IMR-90 (cell line): Measurements from ENCODE around the gene LTBP2. TPM values are rescaled to one million over a fixed set of nuclear protein-coding genes. Genes with fewer than 3 reads are reported as not detected.

ENCODE experiments used
- ATAC-seq: fragments of 200-7000 bp; cut with Tn5 transposase; 2 replicates; pipeline ENCODE4 v1.9.1; 2020; ENCODE audit warnings: low read depth, mild to moderate bottlenecking, moderate library complexity
- BruUV-seq: library from RNA; stranded (reverse); fragments of 400-500 nt; replicated peaks from 2 replicates; lab custom pipeline; 2021; lab: Mats Ljungman, UMichigan
- CTCF ChIA-PET: fragments of 300-600 bp; formaldehyde crosslinking; extraction: SDS; loops from one replicate; lab custom pipeline; 2021; ENCODE audit warnings: antibody characterized with exemption; lab: Yijun Ruan, JAX
- POLR2A ChIA-PET: fragments of 300-600 bp; sonication (Branson Sonifier 250); formaldehyde crosslinking; loops from one replicate; lab custom pipeline; 2022; ENCODE audit warnings: antibody characterized with exemption; ENCODE audit not compliant: unreplicated experiment; lab: Charles Lee
- DNase-seq: peaks from one replicate; pipeline ENCODE4 v3.0.0; 2013
- H2AFZ ChIP-seq: replicated peaks from 2 replicates; pipeline ENCODE3; 2013; ENCODE audit warnings: low read length, mild to moderate bottlenecking; ENCODE audit not compliant: poor library complexity
- H2AK5ac ChIP-seq: 2 replicates; pipeline ENCODE4 v1.6.1; 2013; ENCODE audit warnings: low read depth, low read length, inconsistent platforms
- H2AK9ac ChIP-seq: replicated peaks from 2 replicates; pipeline ENCODE3; 2013; ENCODE audit warnings: mild to moderate bottlenecking, low read depth, low read length, moderate library complexity; ENCODE audit not compliant: poor library complexity
- H2BK120ac ChIP-seq: 2 replicates; pipeline ENCODE4 v1.6.1; 2013; ENCODE audit warnings: low read depth, low read length, inconsistent platforms
- H2BK15ac ChIP-seq: 3 replicates; pipeline ENCODE4 v1.6.1; 2013; ENCODE audit warnings: low read depth, low read length, inconsistent platforms
- H2BK20ac ChIP-seq: 2 replicates; pipeline ENCODE4 v1.6.1; 2013; ENCODE audit warnings: low read depth, mild to moderate bottlenecking, inconsistent platforms, low read length, moderate library complexity
- H2BK5ac ChIP-seq: 2 replicates; pipeline ENCODE4 v1.6.1; 2013; ENCODE audit warnings: mild to moderate bottlenecking, low read depth, low read length, inconsistent platforms; ENCODE audit not compliant: poor library complexity, severe bottlenecking
- H3K14ac ChIP-seq: replicated peaks from 2 replicates; pipeline ENCODE4 v1.6.1; 2013; ENCODE audit warnings: low read depth, low read length, inconsistent platforms
- H3K18ac ChIP-seq: 2 replicates; pipeline ENCODE4 v1.6.1; 2013; ENCODE audit warnings: low read depth, low read length, control low read depth
- H3K23ac ChIP-seq: 2 replicates; pipeline ENCODE4 v1.6.1; 2013; ENCODE audit warnings: low read depth, low read length, inconsistent platforms
- H3K27ac ChIP-seq: 2 replicates; pipeline ENCODE4 v1.5.1; 2013; ENCODE audit warnings: mild to moderate bottlenecking, control low read depth, low read length; ENCODE audit not compliant: insufficient read depth
- H3K27me3 ChIP-seq: 2 replicates; pipeline ENCODE4 v1.6.1; 2013; ENCODE audit warnings: low read length; ENCODE audit not compliant: control insufficient read depth, insufficient read depth
- H3K36me3 ChIP-seq: 2 replicates; pipeline ENCODE4 v1.6.1; 2013; ENCODE audit warnings: low read length, mixed read lengths; ENCODE audit not compliant: control insufficient read depth, insufficient read depth
- H3K4ac ChIP-seq: 2 replicates; pipeline ENCODE4 v1.6.1; 2013; ENCODE audit warnings: low read depth, low read length, inconsistent platforms
- H3K4me1 ChIP-seq: 2 replicates; pipeline ENCODE4 v1.6.1; 2013; ENCODE audit warnings: low read length, mixed read lengths; ENCODE audit not compliant: control insufficient read depth, insufficient read depth
- H3K4me2 ChIP-seq: 2 replicates; pipeline ENCODE4 v1.6.1; 2013; ENCODE audit warnings: low read depth, mild to moderate bottlenecking, control low read depth, low read length, moderate library complexity
- H3K4me3 ChIP-seq: 2 replicates; pipeline ENCODE4 v1.5.1; 2013; ENCODE audit warnings: low read depth, mild to moderate bottlenecking, control low read depth, low read length, moderate library complexity; ENCODE audit not compliant: insufficient read depth
- H3K56ac ChIP-seq: 2 replicates; pipeline ENCODE4 v1.6.1; 2013; ENCODE audit warnings: low read length, inconsistent platforms; ENCODE audit not compliant: insufficient read depth; ENCODE audit errors: extremely low read depth
- H3K79me1 ChIP-seq, 2 experiments: 2 replicates each; pipeline ENCODE4 v1.6.1; 2013; ENCODE audit warnings: low read length in 2 of 2, inconsistent platforms in 1 of 2, low read depth in 1 of 2
- H3K9ac ChIP-seq: 2 replicates; pipeline ENCODE4 v1.6.1; 2013; ENCODE audit warnings: low read depth, low read length, control low read depth
- H3K9me1 ChIP-seq: 2 replicates; pipeline ENCODE4 v1.6.1; 2013; ENCODE audit warnings: low read length, inconsistent platforms; ENCODE audit not compliant: insufficient read depth
- H3K9me3 ChIP-seq: 2 replicates; pipeline ENCODE4 v1.6.1; 2013; ENCODE audit warnings: low read length; ENCODE audit not compliant: control insufficient read depth, insufficient read depth
- H4K20me1 ChIP-seq: 2 replicates; pipeline ENCODE4 v1.6.1; 2013; ENCODE audit warnings: low read length, inconsistent platforms; ENCODE audit not compliant: insufficient read depth
- H4K5ac ChIP-seq: 2 replicates; pipeline ENCODE4 v1.6.1; 2013; ENCODE audit warnings: mild to moderate bottlenecking, low read depth, low read length, control low read depth
- H4K8ac ChIP-seq, 2 experiments: 2 replicates each; pipeline ENCODE4 v1.6.1; 2013; ENCODE audit warnings: low read depth in 2 of 2, low read length in 2 of 2, control low read depth in 1 of 2, inconsistent platforms in 1 of 2
- H4K91ac ChIP-seq: 2 replicates; pipeline ENCODE4 v1.6.1; 2013; ENCODE audit warnings: low read depth, low read length, inconsistent platforms; ENCODE audit not compliant: insufficient read depth
- BHLHE40 ChIP-seq: fragments of 150-350 bp; IDR thresholded peaks from 2 replicates; pipeline ENCODE4 v1.6.1; 2016; ENCODE audit warnings: mild to moderate bottlenecking, low read depth, low read length
- CEBPB ChIP-seq: IDR thresholded peaks from 2 replicates; pipeline ENCODE4 v1.6.1; 2012; ENCODE audit warnings: low read depth, low read length, improper control_type of control experiment
- CHD1 ChIP-seq: IDR thresholded peaks from 2 replicates; pipeline ENCODE4 v1.6.1; 2012; ENCODE audit warnings: low read depth, low read length, improper control_type of control experiment
- CTCF ChIP-seq: conservative IDR thresholded peaks from 2 replicates; pipeline ENCODE4 v1.5.1; 2012; ENCODE audit warnings: mild to moderate bottlenecking, low read depth, low read length, improper control_type of control experiment
- ELK1 ChIP-seq: fragments of 150-350 bp; IDR thresholded peaks from 2 replicates; pipeline ENCODE4 v1.6.1; 2016; ENCODE audit warnings: low read depth, mild to moderate bottlenecking, low read length, moderate library complexity, borderline replicate concordance
- FOS ChIP-seq: fragments of 150-350 bp; IDR thresholded peaks from 2 replicates; pipeline ENCODE4 v1.6.1; 2016; ENCODE audit warnings: low read depth, low read length
- MAFK ChIP-seq: IDR thresholded peaks from 2 replicates; pipeline ENCODE4 v1.6.1; 2012; ENCODE audit warnings: low read depth, low read length, improper control_type of control experiment
- MXI1 ChIP-seq: IDR thresholded peaks from 2 replicates; pipeline ENCODE4 v1.6.1; 2012; ENCODE audit warnings: low read depth, mild to moderate bottlenecking, low read length, moderate library complexity, borderline replicate concordance
- NFE2L2 ChIP-seq: fragments of 150-350 bp; IDR thresholded peaks from 2 replicates; pipeline ENCODE4 v1.6.1; 2016; ENCODE audit warnings: low read depth, mild to moderate bottlenecking, low read length
- POLR2A ChIP-seq: IDR thresholded peaks from 2 replicates; pipeline ENCODE4 v1.6.1; 2012; ENCODE audit warnings: mild to moderate bottlenecking, low read depth, low read length
- RAD21 ChIP-seq: IDR thresholded peaks from 2 replicates; pipeline ENCODE4 v1.6.1; 2012; ENCODE audit warnings: low read length, improper control_type of control experiment
- RCOR1 ChIP-seq: IDR thresholded peaks from 2 replicates; pipeline ENCODE4 v1.6.1; 2012; ENCODE audit warnings: mild to moderate bottlenecking, low read length, improper control_type of control experiment; ENCODE audit not compliant: insufficient replicate concordance
- SMC3 ChIP-seq: fragments of 150-350 bp; IDR thresholded peaks from 2 replicates; pipeline ENCODE4 v1.6.1; 2016; ENCODE audit warnings: low read depth, mild to moderate bottlenecking, antibody characterized with exemption, low read length, moderate library complexity
- USF2 ChIP-seq: fragments of 150-350 bp; IDR thresholded peaks from 2 replicates; pipeline ENCODE4 v1.6.1; 2017; ENCODE audit warnings: mild to moderate bottlenecking, antibody characterized with exemption, low read length, low read depth
- WGBS, 2 experiments: methylation state at CpG; one replicate each; pipeline versions ENCODE4 v1.1.5 to v1.1.7; 2013; ENCODE audit warnings: missing lambda C conversion rate in 2 of 2; ENCODE audit not compliant: insufficient read length in 1 of 2; ENCODE audit errors: extremely low coverage in 2 of 2; 5-methylcytosine and 5-hydroxymethylcytosine counted together
- dilution Hi-C: fragments of 300-500 bp; cut with HindIII; formaldehyde crosslinking; loops from one replicate; pipeline ENCODE4 v1.14.3; 2018; ENCODE audit warnings: low sequenced_read_pairs; ENCODE audit not compliant: unreplicated experiment
- in situ Hi-C: fragments of 300-500 bp; cut with MboI; formaldehyde crosslinking; loops from 3 replicates; pipeline ENCODE4 v1.14.3; 2019; ENCODE audit warnings: low sequenced_read_pairs, inconsistent platforms, mixed read lengths
- intact Hi-C: fragments of 100-400 bp; cut with micrococcal nuclease; formaldehyde crosslinking; loops from 2 replicates; pipeline ENCODE4 v1.10.0; 2022
- polyA plus RNA-seq, 3 experiments: library from polyadenylated mRNA; depleted of rRNA; stranded (reverse); fragments of >200 nt; gene quantifications; 2 replicates each; pipeline ENCODE4 v1.2.3, GENCODE V29; 2012; ENCODE audit warnings: low replicate concordance in 1 of 3
- total RNA-seq: library from RNA; depleted of rRNA; stranded (reverse); fragments of >200 nt; gene quantifications from 2 replicates; pipeline ENCODE4 v1.2.3, GENCODE V29; 2012

Gene LTBP2
- total and polyA plus RNA-seq, 2 of the 4 experiments (the other 2 are of a cell fraction): 23.8 to 79.3 TPM

- Histone ChIP-seq H3K9ac (peak overlapping the region; percentile 94), H2BK15ac (peak overlapping the region; percentile 98; the same call in 2 of the 3 replicates), H4K5ac (peak overlapping the region; percentile 77), H2BK120ac (peak overlapping the region; percentile 100), H3K56ac (peak overlapping the region; percentile 99), H2BK5ac (peak overlapping the region; percentile 100), H2AK5ac (peak overlapping the region; percentile 99), H3K9me3 (no peaks in the 10 kb centered on the region), H3K23ac (peak overlapping the region; percentile 97), H4K91ac (peak overlapping the region; percentile 99), H3K18ac (peak overlapping the region; percentile 86), H3K4me3 (no peak overlapping the region), H2BK20ac (peak overlapping the region; percentile 99), H3K9me1 (peaks cover 59% of the 10 kb centered on the region), H3K27ac (peak overlapping the region; percentile 98), H3K4me1 (peaks cover 61% of the 10 kb centered on the region), H3K4ac (peak overlapping the region; percentile 99), H4K20me1 (no peaks in the 10 kb centered on the region; the same call in 1 of the 2 replicates), H3K4me2 (peak overlapping the region; percentile 87), H4K8ac (peak overlapping the region; percentile 93 to 97), H3K79me1 (peaks cover 37 to 78% of the 10 kb centered on the region in 2 experiments), H2AK9ac (peak overlapping the region; percentile 94), H3K36me3 (no peaks in the 10 kb centered on the region), H3K27me3 (no peaks in the 10 kb centered on the region), H2AFZ (peak overlapping the region; percentile 38), H3K14ac (peak overlapping the region; percentile 99)
- dilution Hi-C loops: no loop called here
- no peak for ATAC-seq
- intact Hi-C loops: loop anchor here (5.0 kb wide), 1 partner anchor 34 kb away; no protein-coding TSS in a partner anchor
- POLR2A ChIA-PET: interaction anchor here (0.8 to 1.3 kb wide), 3 partner anchors 10 to 46 kb away, joined by 3 to 5 read pairs (median 4); no protein-coding TSS in a partner anchor
- in situ Hi-C loops: no loop called here
- CTCF ChIA-PET: interaction anchor here (0.6 to 2.7 kb wide), 6 partner anchors 25 to 108 kb away, joined by 3 to 7 read pairs (median 4); no protein-coding TSS in a partner anchor
- no peak for DNase-seq
- BruUV-seq: no TSS peak
- WGBS, 2 experiments: 68% methylated on average over 9 of the region's 13 CpGs; no CpG with 5 or more reads in 1 of the 2 experiments
- TF ChIP-seq CTCF: no peak
- TF ChIP-seq SMC3: no peak
- no peak for TF ChIP-seq ELK1
- no peak for TF ChIP-seq BHLHE40
- no peak for TF ChIP-seq FOS
- no peak for TF ChIP-seq MAFK
- no peak for TF ChIP-seq MXI1
- no peak for TF ChIP-seq CHD1
- no peak for TF ChIP-seq POLR2A
- no peak for TF ChIP-seq NFE2L2
- TF ChIP-seq RAD21: no peak
- no peak for TF ChIP-seq RCOR1
- no peak for TF ChIP-seq CEBPB
- no peak for TF ChIP-seq USF2
Observed at GRCh38 chr14:74573421-74574089, 38.5 kb downstream of the LTBP2 start.
